OCI-LY7 (cell line): ENCODE measurements around the gene TAS2R20.

Experiments used
- CTCF ChIP-seq: fragments of 200-600 bp; sonication (generic); conservative IDR thresholded peaks from 2 replicates; pipeline ENCODE4 v1.5.1; 2014; ENCODE audit warnings: mild to moderate bottlenecking, antibody characterized with exemption, low read length, moderate library complexity, mixed read lengths
- EZH2phosphoT487 ChIP-seq: fragments of 200-600 bp; sonication (generic); IDR thresholded peaks from 2 replicates; pipeline ENCODE4 v1.6.1; 2018; ENCODE audit warnings: low read depth, borderline replicate concordance, mild to moderate bottlenecking, mixed run types, antibody characterized with exemption, low read length, moderate library complexity, mixed read lengths

GRCh38 chr12:11015775-11016430 lies 17.8 kb upstream of the TAS2R20 start:
- TF ChIP-seq CTCF (no peak), EZH2phosphoT487 (no peak)
